ENCODE results near the gene NLK. TPM values are rescaled to one million over a fixed set of nuclear protein-coding genes. Genes with fewer than 3 reads are reported as not detected.

NLK gene
- total RNA-seq, 1 experiment from 2014 or later, result 28.0 TPM

DNA sequence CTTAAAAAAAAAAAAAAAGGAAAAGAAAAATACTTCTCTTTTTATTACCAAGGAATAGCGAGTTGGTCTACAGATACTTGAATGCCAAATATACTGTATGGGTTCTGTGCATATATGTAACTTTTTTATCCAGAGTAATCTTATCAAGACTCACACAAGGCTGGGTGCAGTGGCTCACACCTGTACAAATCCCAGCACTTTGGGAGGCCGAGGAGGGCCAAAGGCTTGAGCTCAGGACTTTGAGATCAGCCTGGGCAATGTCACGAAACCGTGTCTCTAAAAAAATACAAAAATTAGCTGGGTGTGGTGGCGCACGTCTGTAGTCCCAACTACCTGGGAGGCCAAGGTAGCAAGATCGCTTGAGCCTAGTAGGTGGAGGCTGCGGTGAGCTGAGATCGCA lies 139.1 kb downstream of the NLK start:
- H3K9me3 ChIP-seq (ENCODE audit: control insufficient read depth, insufficient read depth, low read depth, low read length), result no peaks in the 10 kb centered on the region
- H3K27me3 ChIP-seq (ENCODE audit: control insufficient read depth, insufficient read depth, low read length), result no peaks in the 10 kb centered on the region
- H3K4me3 ChIP-seq (ENCODE audit: low read depth in 2 of 2, low read length in 2 of 2), result no peak overlapping the region
- in situ Hi-C loops (cut with HindIII; ENCODE audit: low pct_unique_long_range_greater_than_20kb, low sequenced_read_pairs), result no loop called here
- intact Hi-C loops (cut with micrococcal nuclease; ENCODE audit: unreplicated experiment), result no loop called here
- H3K27ac ChIP-seq (ENCODE audit: low read length), result no peak overlapping the region
- H3K36me3 ChIP-seq (ENCODE audit: control insufficient read depth, insufficient read depth, low read length), result no peaks in the 10 kb centered on the region
- DNase-seq (ENCODE audit: low read depth, low spot score) (no peak), ATAC-seq (no peak)
- TF ChIP-seq, protein P1, sequence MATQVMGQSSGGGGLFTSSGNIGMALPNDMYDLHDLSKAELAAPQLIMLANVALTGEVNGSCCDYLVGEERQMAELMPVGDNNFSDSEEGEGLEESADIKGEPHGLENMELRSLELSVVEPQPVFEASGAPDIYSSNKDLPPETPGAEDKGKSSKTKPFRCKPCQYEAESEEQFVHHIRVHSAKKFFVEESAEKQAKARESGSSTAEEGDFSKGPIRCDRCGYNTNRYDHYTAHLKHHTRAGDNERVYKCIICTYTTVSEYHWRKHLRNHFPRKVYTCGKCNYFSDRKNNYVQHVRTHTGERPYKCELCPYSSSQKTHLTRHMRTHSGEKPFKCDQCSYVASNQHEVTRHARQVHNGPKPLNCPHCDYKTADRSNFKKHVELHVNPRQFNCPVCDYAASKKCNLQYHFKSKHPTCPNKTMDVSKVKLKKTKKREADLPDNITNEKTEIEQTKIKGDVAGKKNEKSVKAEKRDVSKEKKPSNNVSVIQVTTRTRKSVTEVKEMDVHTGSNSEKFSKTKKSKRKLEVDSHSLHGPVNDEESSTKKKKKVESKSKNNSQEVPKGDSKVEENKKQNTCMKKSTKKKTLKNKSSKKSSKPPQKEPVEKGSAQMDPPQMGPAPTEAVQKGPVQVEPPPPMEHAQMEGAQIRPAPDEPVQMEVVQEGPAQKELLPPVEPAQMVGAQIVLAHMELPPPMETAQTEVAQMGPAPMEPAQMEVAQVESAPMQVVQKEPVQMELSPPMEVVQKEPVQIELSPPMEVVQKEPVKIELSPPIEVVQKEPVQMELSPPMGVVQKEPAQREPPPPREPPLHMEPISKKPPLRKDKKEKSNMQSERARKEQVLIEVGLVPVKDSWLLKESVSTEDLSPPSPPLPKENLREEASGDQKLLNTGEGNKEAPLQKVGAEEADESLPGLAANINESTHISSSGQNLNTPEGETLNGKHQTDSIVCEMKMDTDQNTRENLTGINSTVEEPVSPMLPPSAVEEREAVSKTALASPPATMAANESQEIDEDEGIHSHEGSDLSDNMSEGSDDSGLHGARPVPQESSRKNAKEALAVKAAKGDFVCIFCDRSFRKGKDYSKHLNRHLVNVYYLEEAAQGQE (IDR thresholded peaks at IDR 0.05; ENCODE audit: insufficient read depth in 1 of 2, low read depth in 2 of 2, low read length in 1 of 2), result no peak
- TF ChIP-seq, protein P2, sequence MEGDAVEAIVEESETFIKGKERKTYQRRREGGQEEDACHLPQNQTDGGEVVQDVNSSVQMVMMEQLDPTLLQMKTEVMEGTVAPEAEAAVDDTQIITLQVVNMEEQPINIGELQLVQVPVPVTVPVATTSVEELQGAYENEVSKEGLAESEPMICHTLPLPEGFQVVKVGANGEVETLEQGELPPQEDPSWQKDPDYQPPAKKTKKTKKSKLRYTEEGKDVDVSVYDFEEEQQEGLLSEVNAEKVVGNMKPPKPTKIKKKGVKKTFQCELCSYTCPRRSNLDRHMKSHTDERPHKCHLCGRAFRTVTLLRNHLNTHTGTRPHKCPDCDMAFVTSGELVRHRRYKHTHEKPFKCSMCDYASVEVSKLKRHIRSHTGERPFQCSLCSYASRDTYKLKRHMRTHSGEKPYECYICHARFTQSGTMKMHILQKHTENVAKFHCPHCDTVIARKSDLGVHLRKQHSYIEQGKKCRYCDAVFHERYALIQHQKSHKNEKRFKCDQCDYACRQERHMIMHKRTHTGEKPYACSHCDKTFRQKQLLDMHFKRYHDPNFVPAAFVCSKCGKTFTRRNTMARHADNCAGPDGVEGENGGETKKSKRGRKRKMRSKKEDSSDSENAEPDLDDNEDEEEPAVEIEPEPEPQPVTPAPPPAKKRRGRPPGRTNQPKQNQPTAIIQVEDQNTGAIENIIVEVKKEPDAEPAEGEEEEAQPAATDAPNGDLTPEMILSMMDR (IDR thresholded peaks at IDR 0.05), result no peak
- TF ChIP-seq TCF7L2 (IDR thresholded peaks at IDR 0.05; ENCODE audit: low read depth, low read length), result no peak
- no peak for TF ChIP-seq SIN3A (IDR thresholded peaks at IDR 0.05; ENCODE audit: borderline replicate concordance, insufficient read depth, low read depth, low read length)
- no peak for TF ChIP-seq POLR2AphosphoS5 (IDR thresholded peaks at IDR 0.05; ENCODE audit: low read depth, low read length)
- POLR2A ChIA-PET, result no interaction called here
- CTCF ChIA-PET, result no interaction called here
- H3K4me1 ChIP-seq (ENCODE audit: control insufficient read depth, insufficient read depth, low read length), result no peaks in the 10 kb centered on the region
- BruUV-seq (replicated peaks), result no TSS peak

DNA sequence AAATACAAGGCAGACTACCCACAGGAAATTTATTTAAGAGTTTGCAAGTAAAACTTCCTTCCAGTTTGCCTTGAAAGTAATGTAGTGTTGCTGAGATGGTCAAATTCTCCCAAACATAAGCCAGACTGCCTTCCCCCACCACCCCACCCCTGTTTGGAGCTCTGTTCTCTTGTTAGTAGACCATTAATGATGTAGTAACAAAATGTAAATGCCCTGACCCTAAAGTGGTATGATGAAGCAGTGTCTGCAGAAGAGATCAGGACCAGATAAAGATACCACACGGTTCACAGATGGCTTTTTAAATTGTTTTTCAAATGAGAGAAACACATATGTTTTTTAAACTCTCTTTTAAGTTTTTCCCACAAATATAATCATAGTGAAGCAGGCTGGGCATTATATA lies 140.1 kb downstream of the NLK start:
- ATAC-seq (no peak), DNase-seq (ENCODE audit: low read depth, low spot score) (no peak)
- Histone ChIP-seq H3K4me1 (ENCODE audit: control insufficient read depth, insufficient read depth, low read length) (no peaks in the 10 kb centered on the region), H3K4me3 (ENCODE audit: low read depth in 2 of 2, low read length in 2 of 2) (no peak overlapping the region), H3K9me3 (ENCODE audit: control insufficient read depth, insufficient read depth, low read depth, low read length) (no peaks in the 10 kb centered on the region), H3K36me3 (ENCODE audit: control insufficient read depth, insufficient read depth, low read length) (no peaks in the 10 kb centered on the region), H3K27ac (ENCODE audit: low read length) (no peak overlapping the region), H3K27me3 (ENCODE audit: control insufficient read depth, insufficient read depth, low read length) (no peaks in the 10 kb centered on the region)
- ChIA-PET POLR2A (no interaction called here), CTCF (no interaction called here)
- intact Hi-C loops (cut with micrococcal nuclease; ENCODE audit: unreplicated experiment) (no loop called here), in situ Hi-C loops (cut with HindIII; ENCODE audit: low pct_unique_long_range_greater_than_20kb, low sequenced_read_pairs) (no loop called here)
- no TSS peak for BruUV-seq (replicated peaks)
- no peak for TF ChIP-seq SIN3A (IDR thresholded peaks at IDR 0.05; ENCODE audit: borderline replicate concordance, insufficient read depth, low read depth, low read length)
- TF ChIP-seq POLR2AphosphoS5 (IDR thresholded peaks at IDR 0.05; ENCODE audit: low read depth, low read length), result no peak
- TF ChIP-seq, protein P1 (IDR thresholded peaks at IDR 0.05; ENCODE audit: insufficient read depth in 1 of 2, low read depth in 2 of 2, low read length in 1 of 2), result no peak
- TF ChIP-seq, protein P2 (IDR thresholded peaks at IDR 0.05), result no peak
- TF ChIP-seq TCF7L2 (IDR thresholded peaks at IDR 0.05; ENCODE audit: low read depth, low read length), result no peak
